ENCODE data around the gene BAIAP2L1. TPM values are rescaled to one million over a fixed set of nuclear protein-coding genes. Genes with fewer than 3 reads are reported as not detected.
"Not testable (repeated sequence)": the region's sequence is repeated elsewhere in the genome, so short reads cannot be mapped to it uniquely, and the experiment has no call there.

BAIAP2L1 gene
- total RNA-seq, 1 experiment from 2014 or later: 120 TPM

GRCh38 chr7:98420966-98421612 is 20.2 kb upstream of the BAIAP2L1 start:
- Histone ChIP-seq H3K9me3 (ENCODE audit: control insufficient read depth, insufficient read depth, low read depth, low read length) (no peaks in the 10 kb centered on the region), H3K36me3 (ENCODE audit: control insufficient read depth, insufficient read depth, low read length) (no peaks in the 10 kb centered on the region), H3K4me1 (ENCODE audit: control insufficient read depth, insufficient read depth, low read length) (peaks cover 32% of the 10 kb centered on the region), H3K27me3 (ENCODE audit: control insufficient read depth, insufficient read depth, low read length) (no peaks in the 10 kb centered on the region), H3K27ac (ENCODE audit: low read length) (peak overlapping the region; percentile 6; the same call in 1 of the 2 replicates), H3K4me3 (ENCODE audit: low read depth in 2 of 2, low read length in 2 of 2) (no peak overlapping the region)
- no peak for TF ChIP-seq REST (IDR thresholded peaks at IDR 0.05; ENCODE audit: insufficient read depth in 1 of 2, low read depth in 2 of 2, low read length in 1 of 2)
- TF ChIP-seq, protein P1, sequence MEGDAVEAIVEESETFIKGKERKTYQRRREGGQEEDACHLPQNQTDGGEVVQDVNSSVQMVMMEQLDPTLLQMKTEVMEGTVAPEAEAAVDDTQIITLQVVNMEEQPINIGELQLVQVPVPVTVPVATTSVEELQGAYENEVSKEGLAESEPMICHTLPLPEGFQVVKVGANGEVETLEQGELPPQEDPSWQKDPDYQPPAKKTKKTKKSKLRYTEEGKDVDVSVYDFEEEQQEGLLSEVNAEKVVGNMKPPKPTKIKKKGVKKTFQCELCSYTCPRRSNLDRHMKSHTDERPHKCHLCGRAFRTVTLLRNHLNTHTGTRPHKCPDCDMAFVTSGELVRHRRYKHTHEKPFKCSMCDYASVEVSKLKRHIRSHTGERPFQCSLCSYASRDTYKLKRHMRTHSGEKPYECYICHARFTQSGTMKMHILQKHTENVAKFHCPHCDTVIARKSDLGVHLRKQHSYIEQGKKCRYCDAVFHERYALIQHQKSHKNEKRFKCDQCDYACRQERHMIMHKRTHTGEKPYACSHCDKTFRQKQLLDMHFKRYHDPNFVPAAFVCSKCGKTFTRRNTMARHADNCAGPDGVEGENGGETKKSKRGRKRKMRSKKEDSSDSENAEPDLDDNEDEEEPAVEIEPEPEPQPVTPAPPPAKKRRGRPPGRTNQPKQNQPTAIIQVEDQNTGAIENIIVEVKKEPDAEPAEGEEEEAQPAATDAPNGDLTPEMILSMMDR (IDR thresholded peaks at IDR 0.05): peak; percentile 99
- no TSS peak for BruUV-seq (replicated peaks)
- in situ Hi-C loops (cut with HindIII; ENCODE audit: low pct_unique_long_range_greater_than_20kb, low sequenced_read_pairs): no loop called here
- POLR2A ChIA-PET: interaction anchor here (0.6 kb wide), 1 partner anchor 407 kb away, joined by 15 read pairs; no protein-coding TSS in a partner anchor
- CTCF ChIA-PET: interaction anchor here (0.6 to 0.9 kb wide), 5 partner anchors 66 to 457 kb away, joined by 3 to 6 read pairs (median 5); no protein-coding TSS in a partner anchor
- peak; percentile 74 for ATAC-seq
- DNase-seq (ENCODE audit: low read depth, low spot score): peak; percentile 58
- intact Hi-C loops (cut with micrococcal nuclease; ENCODE audit: unreplicated experiment): no loop called here

GRCh38 chr7:98419988-98420387 is 19.1 kb upstream of the BAIAP2L1 start:
- CTCF ChIA-PET: interaction anchor here (0.6 to 1.4 kb wide), 7 partner anchors 19 to 422 kb away, joined by 3 to 7 read pairs (median 3); partner anchors contain the start of gene BAIAP2L1
- H3K27ac ChIP-seq (ENCODE audit: low read length): peak overlapping the region; percentile 74
- in situ Hi-C loops (cut with HindIII; ENCODE audit: low pct_unique_long_range_greater_than_20kb, low sequenced_read_pairs): not testable (repeated sequence)

GRCh38 chr7:98419316-98419691 is 18.4 kb upstream of the BAIAP2L1 start:
- DNase-seq (ENCODE audit: low read depth, low spot score); H3K27me3 ChIP-seq (ENCODE audit: control insufficient read depth, insufficient read depth, low read length); H3K36me3 ChIP-seq (ENCODE audit: control insufficient read depth, insufficient read depth, low read length); ATAC-seq; H3K9me3 ChIP-seq (ENCODE audit: control insufficient read depth, insufficient read depth, low read depth, low read length); in situ Hi-C loops (cut with HindIII; ENCODE audit: low pct_unique_long_range_greater_than_20kb, low sequenced_read_pairs); intact Hi-C loops (cut with micrococcal nuclease; ENCODE audit: unreplicated experiment): not testable (repeated sequence)
- H3K27ac ChIP-seq (ENCODE audit: low read length): peak overlapping the region; percentile 74
- ChIA-PET POLR2A (interaction anchor here (0.7 kb wide), 1 partner anchor 118 kb away, joined by 5 read pairs; no protein-coding TSS in a partner anchor), CTCF (interaction anchor here (0.6 to 1.4 kb wide), 7 partner anchors 18 to 461 kb away, joined by 3 to 11 read pairs (median 4); partner anchors contain the start of gene BAIAP2L1)
- H3K4me1 ChIP-seq (ENCODE audit: control insufficient read depth, insufficient read depth, low read length): peaks cover 32% of the 10 kb centered on the region
- H3K4me3 ChIP-seq (ENCODE audit: low read depth in 2 of 2, low read length in 2 of 2): peak overlapping the region in 1 of 2 experiments; percentile 21; a peak in 2 of 4 replicates
- BruUV-seq (replicated peaks): TSS peak; percentile 92

More at GRCh38 chr7:98419988-98420387, 19.1 kb upstream of the BAIAP2L1 start:
- H3K36me3 ChIP-seq (ENCODE audit: control insufficient read depth, insufficient read depth, low read length); H3K27me3 ChIP-seq (ENCODE audit: control insufficient read depth, insufficient read depth, low read length); H3K9me3 ChIP-seq (ENCODE audit: control insufficient read depth, insufficient read depth, low read depth, low read length); ATAC-seq; H3K4me3 ChIP-seq (ENCODE audit: low read depth in 2 of 2, low read length in 2 of 2); BruUV-seq (replicated peaks); intact Hi-C loops (cut with micrococcal nuclease; ENCODE audit: unreplicated experiment); DNase-seq (ENCODE audit: low read depth, low spot score): not testable (repeated sequence)
- POLR2A ChIA-PET: interaction anchor here (0.7 kb wide), 1 partner anchor 119 kb away, joined by 5 read pairs; no protein-coding TSS in a partner anchor
- peaks cover 32% of the 10 kb centered on the region for H3K4me1 ChIP-seq (ENCODE audit: control insufficient read depth, insufficient read depth, low read length)

All from Panc1 (cell line).